Fibroblast of villous mesenchyme (primary cell): Measurements from ENCODE around the gene RASSF8. TPM values are rescaled to one million over a fixed set of nuclear protein-coding genes. Genes with fewer than 3 reads are reported as not detected.

Source experiments
- DNase-seq: peaks from one replicate; pipeline ENCODE4 v3.0.0-alpha.2; 2010; ENCODE audit warnings: low read depth
- H3K4me3 ChIP-seq: 2 replicates; pipeline ENCODE4 v1.5.1; 2011; ENCODE audit warnings: low read depth, mild to moderate bottlenecking, low read length
- CTCF ChIP-seq: IDR thresholded peaks from 2 replicates; pipeline ENCODE4 v1.5.1; 2012; ENCODE audit warnings: low read depth, mild to moderate bottlenecking, low read length; ENCODE audit not compliant: insufficient read depth
- total RNA-seq: library from RNA; depleted of rRNA; stranded (reverse); fragments of >200 nt; gene quantifications from 2 replicates; pipeline ENCODE4 v1.2.3, GENCODE V29; 2012

Gene RASSF8
- total RNA-seq, 1 donor = 127 TPM

- TF ChIP-seq CTCF = no peak
- H3K4me3 ChIP-seq = no peak overlapping the region
- no peak for DNase-seq
Measured at GRCh38 chr12:26009593-26009992, 51.1 kb downstream of the RASSF8 start.

GRCh38 chr12:26010293-26010821 is 51.9 kb downstream of the RASSF8 start:
- TF ChIP-seq CTCF = no peak
- no peak for DNase-seq
- no peak overlapping the region for H3K4me3 ChIP-seq

GRCh38 chr12:26011099-26011498 is 52.6 kb downstream of the RASSF8 start:
- no peak for TF ChIP-seq CTCF
- H3K4me3 ChIP-seq = no peak overlapping the region

GRCh38 chr12:26014085-26014484 is 55.6 kb downstream of the RASSF8 start:
- no peak overlapping the region for H3K4me3 ChIP-seq
- no peak for DNase-seq
- TF ChIP-seq CTCF = no peak

More at GRCh38 chr12:26011099-26011498, 52.6 kb downstream of the RASSF8 start:
- DNase-seq = peak; percentile 72

GRCh38 chr12:26016516-26016915 is 58.0 kb downstream of the RASSF8 start:
- TF ChIP-seq CTCF = no peak
- DNase-seq = no peak
- no peak overlapping the region for H3K4me3 ChIP-seq

- TF ChIP-seq CTCF = peak; percentile 77
- peak; percentile 42 for DNase-seq
Measured at GRCh38 chr12:26017484-26018211, 59.2 kb downstream of the RASSF8 start.

More at GRCh38 chr12:26017484-26018211, 59.2 kb downstream of the RASSF8 start:
- H3K4me3 ChIP-seq = no peak overlapping the region
